CD14-positive monocyte (primary cell): Measurements from ENCODE around the gene KLRK1. TPM values are rescaled to one million over a fixed set of nuclear protein-coding genes. Genes with fewer than 3 reads are reported as not detected.

Source experiments
- DNase-seq, 3 donors: peaks; one replicate each; pipeline ENCODE4 v3.0.0-alpha.2; 2011 to 2022
- H2AFZ ChIP-seq: 2 replicates; pipeline ENCODE4 v1.6.0; 2012; ENCODE audit warnings: mild to moderate bottlenecking, low read depth, low read length, inconsistent platforms; ENCODE audit not compliant: insufficient read depth, poor library complexity, severe bottlenecking
- H3K27ac ChIP-seq, 2 donors: 1 replicate in 1 of 2; 2 replicates in 1 of 2; pipeline ENCODE4 v1.5.1; 2012 to 2013; ENCODE audit warnings: low read length in 2 of 2, control low read depth in 1 of 2, inconsistent platforms in 1 of 2, low read depth in 1 of 2, mild to moderate bottlenecking in 1 of 2
- H3K27me3 ChIP-seq, 2 donors: one replicate each; pipeline versions ENCODE4 v1.6.0 to v1.6.1; 2011 to 2013; ENCODE audit warnings: low read length in 2 of 2; ENCODE audit not compliant: control insufficient read depth in 2 of 2, insufficient read depth in 2 of 2
- H3K36me3 ChIP-seq, 2 donors: replicated peaks in 1 of 2; 1 replicate in 1 of 2; 2 replicates in 1 of 2; pipeline versions ENCODE4 v1.5.1 to v1.6.1; 2012 to 2013; ENCODE audit warnings: low read length in 2 of 2, control low read depth in 1 of 2, inconsistent platforms in 1 of 2, mild to moderate bottlenecking in 1 of 2; ENCODE audit not compliant: insufficient read depth in 2 of 2, control insufficient read depth in 1 of 2
- H3K4me1 ChIP-seq, 2 donors: 1 replicate in 1 of 2; 2 replicates in 1 of 2; pipeline versions ENCODE4 v1.5.1 to v1.6.1; 2012 to 2013; ENCODE audit warnings: low read length in 2 of 2, control low read depth in 1 of 2, inconsistent platforms in 1 of 2, mild to moderate bottlenecking in 1 of 2, moderate library complexity in 1 of 2; ENCODE audit not compliant: insufficient read depth in 2 of 2, control insufficient read depth in 1 of 2
- H3K4me2 ChIP-seq: replicated peaks from 2 replicates; pipeline ENCODE3; 2012; ENCODE audit warnings: low read length, moderate library complexity, mild to moderate bottlenecking; ENCODE audit not compliant: poor library complexity, severe bottlenecking; ENCODE audit errors: extremely low read depth
- H3K4me3 ChIP-seq, 3 experiments: fragments of 200-600 bp in 1 of 3; sonication (generic) in 1 of 3; replicated peaks in 1 of 3; 1 replicate in 2 of 3; 2 replicates in 1 of 3; pipeline ENCODE4 v1.5.1; 2011 to 2013; ENCODE audit warnings: low read length in 3 of 3, mild to moderate bottlenecking in 3 of 3, control low read depth in 2 of 3, low read depth in 2 of 3, inconsistent platforms in 1 of 3, moderate library complexity in 1 of 3
- H3K79me2 ChIP-seq: 2 replicates; pipeline ENCODE4 v1.6.0; 2012; ENCODE audit warnings: mild to moderate bottlenecking, control low read depth, inconsistent platforms, low read length, moderate library complexity; ENCODE audit not compliant: insufficient read depth
- H3K9ac ChIP-seq: 2 replicates; pipeline ENCODE4 v1.6.0; 2017; ENCODE audit warnings: low read length, mild to moderate bottlenecking; ENCODE audit not compliant: insufficient read depth, poor library complexity, severe bottlenecking
- H3K9me3 ChIP-seq, 2 donors: replicated peaks in 1 of 2; 1 replicate in 1 of 2; 2 replicates in 1 of 2; pipeline versions ENCODE4 v1.5.1 to v1.6.1; 2012 to 2013; ENCODE audit warnings: low read length in 2 of 2, control low read depth in 1 of 2; ENCODE audit not compliant: control insufficient read depth in 1 of 2, insufficient read depth in 1 of 2
- H4K20me1 ChIP-seq: 2 replicates; pipeline ENCODE4 v1.6.0; 2012; ENCODE audit warnings: mild to moderate bottlenecking, low read length, control low read depth, moderate library complexity; ENCODE audit not compliant: insufficient read depth
- H3K27ac Mint-ChIP-seq, 7 donors: one replicate each; pipeline ENCODE4 v1.8.0; 2020; ENCODE audit warnings: mild to moderate bottlenecking in 7 of 7, mixed read lengths in 7 of 7, moderate library complexity in 6 of 7, inconsistent platforms in 2 of 7
- H3K27me3 Mint-ChIP-seq, 3 donors: one replicate each; pipeline ENCODE4 v1.8.0; 2021 to 2022; ENCODE audit warnings: low read depth in 3 of 3, mild to moderate bottlenecking in 3 of 3, mixed read lengths in 3 of 3, moderate library complexity in 3 of 3, inconsistent platforms in 1 of 3
- H3K36me3 Mint-ChIP-seq, 2 donors: one replicate each; pipeline ENCODE4 v1.8.0; 2020; ENCODE audit warnings: mixed read lengths in 2 of 2, inconsistent platforms in 1 of 2, mild to moderate bottlenecking in 1 of 2
- H3K4me1 Mint-ChIP-seq: one replicate; pipeline ENCODE4 v1.8.0; 2020; ENCODE audit warnings: mild to moderate bottlenecking, mixed read lengths
- H3K4me3 Mint-ChIP-seq, 2 donors: one replicate each; pipeline ENCODE4 v1.8.0; 2020; ENCODE audit warnings: mild to moderate bottlenecking in 2 of 2, mixed read lengths in 2 of 2, moderate library complexity in 1 of 2
- H3K9me3 Mint-ChIP-seq, 7 donors: one replicate each; pipeline ENCODE4 v1.8.0; 2020 to 2022; ENCODE audit warnings: mixed read lengths in 7 of 7, mild to moderate bottlenecking in 6 of 7, moderate library complexity in 6 of 7, inconsistent platforms in 2 of 7
- intact Hi-C, 2 donors: fragments of 100-400 bp; cut with micrococcal nuclease; formaldehyde crosslinking; loops; one replicate each; pipeline versions ENCODE4 v1.15.0 to v1.15.1; 2023
- polyA plus RNA-seq, 3 donors: library from polyadenylated mRNA; depleted of rRNA in 1 of 3; unstranded in 2 of 3; stranded (reverse) in 1 of 3; fragments of 300-500 nt in 2 of 3; fragments of >200 nt in 1 of 3; fragmentation: Illumina TruSeq in 2 of 3; gene quantifications; 1 replicate in 2 of 3; 2 replicates in 1 of 3; pipeline ENCODE4 v1.2.3, GENCODE V29; 2012 to 2021
- TF ChIP-seq, protein P1 (sequence below): fragments of 200-600 bp; IDR thresholded peaks from one replicate; pipeline ENCODE4 v1.8.0; 2022; ENCODE audit warnings: antibody characterized with exemption, mild to moderate bottlenecking

The KLRK1 gene
- polyA plus RNA-seq, 3 donors: 0.05 to 1.3 (median 1.3) TPM

DNA sequence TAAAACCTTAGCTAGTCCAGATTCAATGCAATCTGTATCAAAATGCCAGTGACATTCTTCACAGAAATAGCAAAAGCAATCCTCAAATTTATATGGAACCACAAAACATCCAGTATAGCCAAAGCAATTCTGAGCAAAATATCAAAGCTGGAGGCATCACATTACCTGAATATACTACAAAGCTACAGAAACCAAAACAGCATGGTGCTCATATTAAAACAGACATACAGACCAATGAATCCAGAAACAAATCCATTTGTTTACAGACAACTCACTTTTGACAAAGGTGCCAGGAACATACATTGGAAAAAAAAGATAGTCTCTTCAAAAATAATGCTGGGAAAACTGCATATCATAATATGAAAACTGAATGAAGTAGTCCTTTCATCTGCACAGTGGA lies 15.0 kb upstream of the KLRK1 start:
- no peak overlapping the region for H2AFZ ChIP-seq
- H3K4me3 Mint-ChIP-seq: no peak overlapping the region
- H4K20me1 ChIP-seq: no peaks in the 10 kb centered on the region
- H3K27me3 Mint-ChIP-seq: peaks cover 4 to 5% (median 5%) of the 10 kb centered on the region in 3 donors
- H3K27ac ChIP-seq: no peak overlapping the region
- H3K27me3 ChIP-seq: peaks cover 0 to 27% of the 10 kb centered on the region in 2 donors
- no peak for DNase-seq
- H3K4me1 ChIP-seq: peaks cover 11 to 14% of the 10 kb centered on the region in 2 donors
- H3K27ac Mint-ChIP-seq: no peak overlapping the region
- H3K9me3 ChIP-seq: no peaks in the 10 kb centered on the region
- H3K36me3 Mint-ChIP-seq: no peaks in the 10 kb centered on the region
- peaks cover 0 to 5% (median 0%) of the 10 kb centered on the region in 7 donors for H3K9me3 Mint-ChIP-seq
- no peaks in the 10 kb centered on the region for H3K79me2 ChIP-seq
- intact Hi-C loops: loop anchor here in 1 of 2 donors (5.0 to 10.0 kb wide), 2 partner anchors 42 to 1240 kb away; no protein-coding TSS in a partner anchor
- H3K4me2 ChIP-seq: no peak overlapping the region
- H3K4me1 Mint-ChIP-seq: peaks cover 12% of the 10 kb centered on the region
- H3K9ac ChIP-seq: no peak overlapping the region
- H3K4me3 ChIP-seq: no peak overlapping the region
- TF ChIP-seq, protein P1, sequence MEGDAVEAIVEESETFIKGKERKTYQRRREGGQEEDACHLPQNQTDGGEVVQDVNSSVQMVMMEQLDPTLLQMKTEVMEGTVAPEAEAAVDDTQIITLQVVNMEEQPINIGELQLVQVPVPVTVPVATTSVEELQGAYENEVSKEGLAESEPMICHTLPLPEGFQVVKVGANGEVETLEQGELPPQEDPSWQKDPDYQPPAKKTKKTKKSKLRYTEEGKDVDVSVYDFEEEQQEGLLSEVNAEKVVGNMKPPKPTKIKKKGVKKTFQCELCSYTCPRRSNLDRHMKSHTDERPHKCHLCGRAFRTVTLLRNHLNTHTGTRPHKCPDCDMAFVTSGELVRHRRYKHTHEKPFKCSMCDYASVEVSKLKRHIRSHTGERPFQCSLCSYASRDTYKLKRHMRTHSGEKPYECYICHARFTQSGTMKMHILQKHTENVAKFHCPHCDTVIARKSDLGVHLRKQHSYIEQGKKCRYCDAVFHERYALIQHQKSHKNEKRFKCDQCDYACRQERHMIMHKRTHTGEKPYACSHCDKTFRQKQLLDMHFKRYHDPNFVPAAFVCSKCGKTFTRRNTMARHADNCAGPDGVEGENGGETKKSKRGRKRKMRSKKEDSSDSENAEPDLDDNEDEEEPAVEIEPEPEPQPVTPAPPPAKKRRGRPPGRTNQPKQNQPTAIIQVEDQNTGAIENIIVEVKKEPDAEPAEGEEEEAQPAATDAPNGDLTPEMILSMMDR: no peak
- H3K36me3 ChIP-seq: no peaks in the 10 kb centered on the region

DNA sequence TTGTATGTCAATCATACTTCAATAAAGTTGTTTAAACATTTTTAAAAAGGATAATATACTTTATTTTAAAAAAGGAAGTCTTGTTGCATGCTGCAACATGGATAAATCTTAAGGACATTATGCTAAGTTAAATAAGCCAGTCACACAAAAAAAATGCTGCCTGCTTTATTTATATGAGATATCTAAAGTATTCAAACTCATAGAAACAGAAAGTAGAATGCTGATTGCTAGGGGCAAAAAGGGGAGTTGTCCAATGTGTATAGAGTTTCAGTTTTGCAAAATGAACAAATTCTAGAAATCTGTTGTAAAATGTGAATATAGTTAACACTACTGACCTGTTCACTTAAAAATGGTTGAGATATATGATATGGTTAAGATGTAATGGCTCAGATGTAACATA lies 11.0 kb upstream of the KLRK1 start:
- Mint-ChIP-seq H3K4me1 (peaks cover under 1% of the 10 kb centered on the region), H3K27ac (no peak overlapping the region), H3K9me3 (peaks cover 0 to 7% (median 0%) of the 10 kb centered on the region in 7 donors), H3K27me3 (peaks cover 10 to 11% (median 11%) of the 10 kb centered on the region in 3 donors), H3K4me3 (no peak overlapping the region), H3K36me3 (no peaks in the 10 kb centered on the region)
- H3K79me2 ChIP-seq: no peaks in the 10 kb centered on the region
- H2AFZ ChIP-seq: no peak overlapping the region
- TF ChIP-seq, protein P1: no peak
- DNase-seq: no peak
- H3K9ac ChIP-seq: no peak overlapping the region
- no peaks in the 10 kb centered on the region for H3K9me3 ChIP-seq
- H3K27ac ChIP-seq: no peak overlapping the region
- intact Hi-C loops: loop anchor here in 1 of 2 donors (10.0 kb wide), 1 partner anchor 1236 kb away; no protein-coding TSS in a partner anchor
- H3K4me3 ChIP-seq: no peak overlapping the region
- H3K36me3 ChIP-seq: no peaks in the 10 kb centered on the region
- no peak overlapping the region for H3K4me2 ChIP-seq
- peaks cover 6 to 7% of the 10 kb centered on the region in 2 donors for H3K4me1 ChIP-seq
- H3K27me3 ChIP-seq: peaks cover 0 to 27% of the 10 kb centered on the region in 2 donors
- no peaks in the 10 kb centered on the region for H4K20me1 ChIP-seq
